Esophagus muscularis mucosa (tissue), 4 donors: ENCODE data around the gene FNIP1. TPM values are rescaled to one million over a fixed set of nuclear protein-coding genes. Genes with fewer than 3 reads are reported as not detected.

Experiments
- DNase-seq: peaks from one replicate; pipeline ENCODE4 v3.0.0-alpha.2; 2017; ENCODE audit errors: extremely low spot score
- H3K27ac ChIP-seq, 4 donors: fragments of 200-600 bp; sonication (generic); replicated peaks in 1 of 4; 1 replicate in 3 of 4; 2 replicates in 1 of 4; pipeline ENCODE4 v1.5.1; 2016 to 2019; ENCODE audit warnings: mild to moderate bottlenecking in 1 of 4
- H3K27me3 ChIP-seq, 4 donors: fragments of 200-600 bp; sonication (generic); one replicate each; pipeline versions ENCODE4 v1.5.1 to v1.6.0; 2016 to 2019
- H3K36me3 ChIP-seq, 4 donors: fragments of 200-600 bp; sonication (generic); one replicate each; pipeline ENCODE4 v1.5.1; 2016 to 2019
- H3K4me1 ChIP-seq, 4 donors: fragments of 200-600 bp; sonication (generic); one replicate each; pipeline ENCODE4 v1.5.1; 2016 to 2019
- H3K4me3 ChIP-seq, 4 donors: fragments of 200-600 bp; sonication (generic); 1 replicate in 2 of 4; 2 replicates in 2 of 4; pipeline ENCODE4 v1.5.1; 2016 to 2019; ENCODE audit warnings: mild to moderate bottlenecking in 4 of 4, moderate library complexity in 1 of 4
- H3K9me3 ChIP-seq, 4 donors: fragments of 200-600 bp; sonication (generic); 1 replicate in 3 of 4; 2 replicates in 1 of 4; pipeline ENCODE4 v1.5.1; 2016 to 2019
- CTCF ChIP-seq, 3 experiments: fragments of 200-600 bp in 2 of 3; fragments of 450-650 bp in 1 of 3; sonication (generic) in 2 of 3; IDR thresholded peaks; one replicate each; pipeline ENCODE4 v1.5.1; 2017 to 2019; ENCODE audit warnings: antibody characterized with exemption in 3 of 3, mild to moderate bottlenecking in 2 of 3, moderate library complexity in 1 of 3
- EP300 ChIP-seq: sonication (generic); formaldehyde crosslinking; IDR thresholded peaks from one replicate; pipeline ENCODE4 v1.6.1; 2017; ENCODE audit warnings: antibody characterized with exemption
- POLR2A ChIP-seq: fragments of 450-650 bp; IDR thresholded peaks from one replicate; pipeline ENCODE4 v1.6.1; 2017; ENCODE audit warnings: antibody characterized with exemption, moderate library complexity, mild to moderate bottlenecking, low read depth
- POLR2AphosphoS5 ChIP-seq, 2 donors: sonication (generic); formaldehyde crosslinking; IDR thresholded peaks; one replicate each; pipeline ENCODE4 v1.6.1; 2017; ENCODE audit warnings: antibody characterized with exemption in 2 of 2
- WGBS: methylation state at CpG from one replicate; pipeline ENCODE4 v1.1.5; 2018; 5-methylcytosine and 5-hydroxymethylcytosine counted together
- intact Hi-C: fragments of 100-400 bp; cut with DNase I; formaldehyde crosslinking; loops from one replicate; pipeline ENCODE4 v1.15.1; 2023
- total RNA-seq, 4 donors: library from RNA; depleted of rRNA; stranded (reverse); fragments of >200 nt; gene quantifications; one replicate each; pipeline versions ENCODE4 v1.1.0 to v1.2.1, GENCODE V29; 2016

Gene FNIP1
- total RNA-seq, 4 donors from 2014 or later, result 36.6 to 52.7 (median 50.1) TPM

DNA sequence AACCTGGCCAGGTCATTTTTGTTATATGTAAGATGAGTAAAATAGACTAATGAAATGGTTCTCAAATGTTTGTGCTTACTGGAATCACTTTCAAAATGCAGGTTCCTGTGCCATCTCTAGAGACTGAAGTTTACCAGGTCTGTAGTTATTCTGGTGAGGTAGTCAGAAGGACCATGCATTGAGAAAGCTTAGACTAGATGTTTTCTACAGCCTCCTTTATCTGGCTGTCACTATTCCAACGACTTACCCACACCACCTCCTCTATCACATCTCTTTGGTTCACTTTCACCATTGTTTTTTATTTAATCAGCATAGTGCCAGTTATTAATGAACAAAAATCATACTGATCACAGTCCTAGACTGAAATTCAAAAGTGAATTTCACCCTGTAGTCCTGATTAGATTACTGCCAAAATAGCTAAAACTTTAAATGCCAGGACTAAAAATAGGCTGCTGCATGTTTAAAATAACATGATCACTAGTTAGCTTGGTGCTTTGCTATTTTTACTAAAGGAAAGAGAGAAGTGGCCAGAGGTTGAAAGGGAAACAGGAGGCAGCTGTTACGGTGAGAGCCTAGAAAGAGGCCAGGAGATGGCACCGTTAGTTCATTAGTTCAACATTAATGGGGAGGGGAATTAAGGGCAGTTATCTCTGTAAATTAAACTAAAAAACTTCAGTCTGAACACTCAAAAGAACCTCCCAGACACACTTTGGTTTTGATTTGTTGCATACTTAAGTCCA lies 13.9 kb upstream of the FNIP1 start:
- H3K9me3 ChIP-seq, result no peaks in the 10 kb centered on the region
- TF ChIP-seq POLR2A (no peak), EP300 (no peak), POLR2AphosphoS5 (IDR thresholded peaks at IDR 0.05) (no peak), CTCF (IDR thresholded peaks at IDR 0.05) (peak; percentile 31 to 40 (median 38))
- DNase-seq, result no peak
- H3K4me1 ChIP-seq, result peaks cover 7 to 16% (median 14%) of the 10 kb centered on the region in 4 donors
- WGBS, result 6% methylated on average over 3 of the region's 3 CpGs
- H3K36me3 ChIP-seq, result no peaks in the 10 kb centered on the region
- H3K27me3 ChIP-seq, result no peaks in the 10 kb centered on the region
- intact Hi-C loops, result loop anchor here (1.0 to 5.0 kb wide), 2 partner anchors 198 to 223 kb away; no protein-coding TSS in a partner anchor
- H3K4me3 ChIP-seq, result no peak overlapping the region
- peak overlapping the region; percentile 19 to 48 (median 34) for H3K27ac ChIP-seq

GRCh38 chr5:131795879-131796792 lies 681 bp downstream of the FNIP1 start:
- Histone ChIP-seq H3K27ac (peak overlapping the region; percentile 99 to 100 (median 99)), H3K27me3 (no peaks in the 10 kb centered on the region), H3K36me3 (no peaks in the 10 kb centered on the region), H3K4me3 (peak overlapping the region; percentile 80 to 99 (median 90)), H3K4me1 (peaks cover 12 to 55% (median 49%) of the 10 kb centered on the region in 4 donors), H3K9me3 (no peaks in the 10 kb centered on the region)
- TF ChIP-seq POLR2A, result no peak
- peak in 1 of 2 donors; percentile 70 for TF ChIP-seq POLR2AphosphoS5 (IDR thresholded peaks at IDR 0.05)
- intact Hi-C loops, result loop anchor here (5.0 to 10.0 kb wide), 4 partner anchors 111 to 631 kb away; partner anchors contain the start of gene HINT1
- peak; percentile 93 for DNase-seq
- WGBS, result under 1% methylated on average over 22 of the region's 56 CpGs

- Histone ChIP-seq H3K27ac (peak overlapping the region in 2 of 4 donors; percentile 99 to 100), H3K4me1 (peaks cover 12 to 64% (median 54%) of the 10 kb centered on the region in 4 donors), H3K27me3 (no peaks in the 10 kb centered on the region), H3K9me3 (no peaks in the 10 kb centered on the region), H3K4me3 (peak overlapping the region; percentile 80 to 99 (median 90)), H3K36me3 (no peaks in the 10 kb centered on the region)
- WGBS, result 38% methylated on average over 6 of the region's 6 CpGs
- DNase-seq, result no peak
- intact Hi-C loops, result loop anchor here (5.0 to 10.0 kb wide), 4 partner anchors 110 to 630 kb away; partner anchors contain the start of gene HINT1
- no peak for TF ChIP-seq POLR2AphosphoS5 (IDR thresholded peaks at IDR 0.05)
- no peak for TF ChIP-seq POLR2A
- no peak for TF ChIP-seq CTCF (IDR thresholded peaks at IDR 0.05)
- no peak for TF ChIP-seq EP300
These were observed 1.6 kb downstream of the FNIP1 start for GRCh38 chr5:131795228-131795627.

GRCh38 chr5:131794586-131794985 lies 2.2 kb downstream of the FNIP1 start:
- Histone ChIP-seq H3K4me3 (peak overlapping the region; percentile 80 to 99 (median 90)), H3K27ac (peak overlapping the region in 1 of 4 donors; percentile 100), H3K4me1 (peaks cover 16 to 71% (median 60%) of the 10 kb centered on the region in 4 donors), H3K36me3 (no peaks in the 10 kb centered on the region), H3K27me3 (no peaks in the 10 kb centered on the region), H3K9me3 (no peaks in the 10 kb centered on the region)
- intact Hi-C loops, result loop anchor here (10.0 kb wide), 3 partner anchors 110 to 630 kb away; partner anchors contain the start of gene HINT1
- 70% methylated on average over 4 of the region's 4 CpGs for whole genome bisulfite sequencing
- no peak for TF ChIP-seq EP300
- TF ChIP-seq CTCF (IDR thresholded peaks at IDR 0.05), result no peak
- TF ChIP-seq POLR2A, result no peak
- TF ChIP-seq POLR2AphosphoS5 (IDR thresholded peaks at IDR 0.05), result no peak
- no peak for DNase-seq
